Thoracic aorta (tissue), 2 donors: Measurements from ENCODE around the gene PRM2. TPM values are rescaled to one million over a fixed set of nuclear protein-coding genes. Genes with fewer than 3 reads are reported as not detected.
A peak's percentile ranks its signal among the peaks of the same experiment; 100 is the strongest.

Source experiments
- ATAC-seq: fragments of 150-250 bp; one replicate; pipeline ENCODE4 v1.8.0; 2017; ENCODE audit warnings: low read depth; ENCODE audit not compliant: insufficient number of reproducible peaks, low FRiP score
- DNase-seq: peaks from one replicate; pipeline ENCODE4 v3.0.0-alpha.2; 2020; ENCODE audit warnings: low spot score
- H3K27ac ChIP-seq, 2 donors: fragments of 200-600 bp; sonication (generic); 1 replicate in 1 of 2; 2 replicates in 1 of 2; pipeline ENCODE4 v1.5.1; 2016; ENCODE audit warnings: mild to moderate bottlenecking in 2 of 2, moderate library complexity in 2 of 2
- H3K27me3 ChIP-seq: fragments of 200-600 bp; sonication (generic); replicated peaks from 2 replicates; pipeline ENCODE4 v1.6.0; 2016; ENCODE audit warnings: mild to moderate bottlenecking; ENCODE audit not compliant: insufficient read depth
- H3K36me3 ChIP-seq: fragments of 200-600 bp; sonication (generic); one replicate; pipeline ENCODE4 v1.5.1; 2016
- H3K4me1 ChIP-seq, 2 donors: fragments of 200-600 bp; sonication (generic); 1 replicate in 1 of 2; 2 replicates in 1 of 2; pipeline versions ENCODE4 v1.5.1 to v1.6.0; 2016; ENCODE audit warnings: low read depth in 2 of 2, mild to moderate bottlenecking in 1 of 2; ENCODE audit not compliant: control insufficient read depth in 1 of 2
- H3K4me3 ChIP-seq: fragments of 200-600 bp; sonication (generic); 2 replicates; pipeline ENCODE4 v1.5.1; 2016; ENCODE audit warnings: mild to moderate bottlenecking
- H3K9me3 ChIP-seq: fragments of 200-600 bp; sonication (generic); 2 replicates; pipeline ENCODE4 v1.5.1; 2016
- total RNA-seq, 2 donors: library from RNA; depleted of rRNA; stranded (reverse); fragments of >200 nt; gene quantifications; one replicate each; pipeline versions ENCODE4 v1.1.0 to v1.2.3, GENCODE V29; 2016
- TF ChIP-seq, protein P1 (sequence below): fragments of 200-600 bp; sonication (generic); IDR thresholded peaks from one replicate; pipeline ENCODE4 v1.5.1; 2019; ENCODE audit warnings: antibody characterized with exemption

PRM2 gene
- total RNA-seq, 2 donors from 2014 or later: not detected

DNA sequence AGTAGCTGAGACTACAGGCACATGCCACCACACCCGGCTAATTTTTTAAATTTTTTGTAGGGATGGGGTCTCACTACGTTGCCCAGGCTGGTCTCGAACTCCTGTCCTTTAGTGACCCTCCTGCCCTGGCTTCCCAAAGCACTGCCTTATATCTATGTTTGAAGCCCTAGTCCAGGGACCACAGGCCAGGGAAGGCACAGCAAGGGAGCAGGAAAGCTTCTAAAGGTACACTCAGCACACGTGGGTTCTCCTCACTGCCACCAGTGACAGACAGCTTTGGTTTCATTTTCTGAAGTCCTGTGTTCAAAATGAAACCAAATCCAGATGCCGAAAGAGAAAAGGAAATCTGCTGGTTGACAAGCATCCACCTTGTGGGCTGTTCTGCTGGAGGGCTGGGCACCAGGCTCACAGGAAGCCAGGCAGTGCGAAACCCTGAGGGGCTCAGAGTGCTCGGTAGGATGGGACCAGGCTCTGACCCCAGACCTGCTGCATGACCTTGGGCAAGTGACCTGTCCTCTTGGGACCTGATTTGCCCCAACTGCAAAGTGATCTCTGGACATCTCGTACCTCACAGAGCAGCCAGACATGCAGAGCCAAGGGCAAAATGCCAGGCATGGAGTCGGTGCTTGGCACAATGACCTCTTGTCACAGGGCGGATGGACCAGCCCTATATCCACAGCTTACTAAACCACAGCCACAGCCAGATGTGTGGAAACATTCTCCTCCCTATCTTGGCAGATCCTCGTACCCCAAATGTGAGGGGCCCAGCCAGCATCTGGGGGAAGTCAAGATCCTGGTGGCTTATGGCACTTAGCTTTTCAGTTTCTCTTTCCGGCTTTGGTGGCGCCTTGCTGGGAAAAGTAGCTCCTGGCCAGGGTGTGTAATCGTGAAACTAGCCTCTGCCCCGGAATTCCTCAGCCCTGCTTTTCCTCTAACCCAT lies 17.5 kb downstream of the PRM2 start:
- DNase-seq (no peak), ATAC-seq (no peak)
- no peaks in the 10 kb centered on the region for H3K36me3 ChIP-seq
- TF ChIP-seq, protein P1, sequence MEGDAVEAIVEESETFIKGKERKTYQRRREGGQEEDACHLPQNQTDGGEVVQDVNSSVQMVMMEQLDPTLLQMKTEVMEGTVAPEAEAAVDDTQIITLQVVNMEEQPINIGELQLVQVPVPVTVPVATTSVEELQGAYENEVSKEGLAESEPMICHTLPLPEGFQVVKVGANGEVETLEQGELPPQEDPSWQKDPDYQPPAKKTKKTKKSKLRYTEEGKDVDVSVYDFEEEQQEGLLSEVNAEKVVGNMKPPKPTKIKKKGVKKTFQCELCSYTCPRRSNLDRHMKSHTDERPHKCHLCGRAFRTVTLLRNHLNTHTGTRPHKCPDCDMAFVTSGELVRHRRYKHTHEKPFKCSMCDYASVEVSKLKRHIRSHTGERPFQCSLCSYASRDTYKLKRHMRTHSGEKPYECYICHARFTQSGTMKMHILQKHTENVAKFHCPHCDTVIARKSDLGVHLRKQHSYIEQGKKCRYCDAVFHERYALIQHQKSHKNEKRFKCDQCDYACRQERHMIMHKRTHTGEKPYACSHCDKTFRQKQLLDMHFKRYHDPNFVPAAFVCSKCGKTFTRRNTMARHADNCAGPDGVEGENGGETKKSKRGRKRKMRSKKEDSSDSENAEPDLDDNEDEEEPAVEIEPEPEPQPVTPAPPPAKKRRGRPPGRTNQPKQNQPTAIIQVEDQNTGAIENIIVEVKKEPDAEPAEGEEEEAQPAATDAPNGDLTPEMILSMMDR: no peak
- H3K27me3 ChIP-seq: no peaks in the 10 kb centered on the region
- peaks cover 10 to 44% of the 10 kb centered on the region in 2 donors for H3K4me1 ChIP-seq
- H3K4me3 ChIP-seq: peak overlapping the region; percentile 60
- H3K9me3 ChIP-seq: no peaks in the 10 kb centered on the region
- peak overlapping the region; percentile 65 for H3K27ac ChIP-seq

DNA sequence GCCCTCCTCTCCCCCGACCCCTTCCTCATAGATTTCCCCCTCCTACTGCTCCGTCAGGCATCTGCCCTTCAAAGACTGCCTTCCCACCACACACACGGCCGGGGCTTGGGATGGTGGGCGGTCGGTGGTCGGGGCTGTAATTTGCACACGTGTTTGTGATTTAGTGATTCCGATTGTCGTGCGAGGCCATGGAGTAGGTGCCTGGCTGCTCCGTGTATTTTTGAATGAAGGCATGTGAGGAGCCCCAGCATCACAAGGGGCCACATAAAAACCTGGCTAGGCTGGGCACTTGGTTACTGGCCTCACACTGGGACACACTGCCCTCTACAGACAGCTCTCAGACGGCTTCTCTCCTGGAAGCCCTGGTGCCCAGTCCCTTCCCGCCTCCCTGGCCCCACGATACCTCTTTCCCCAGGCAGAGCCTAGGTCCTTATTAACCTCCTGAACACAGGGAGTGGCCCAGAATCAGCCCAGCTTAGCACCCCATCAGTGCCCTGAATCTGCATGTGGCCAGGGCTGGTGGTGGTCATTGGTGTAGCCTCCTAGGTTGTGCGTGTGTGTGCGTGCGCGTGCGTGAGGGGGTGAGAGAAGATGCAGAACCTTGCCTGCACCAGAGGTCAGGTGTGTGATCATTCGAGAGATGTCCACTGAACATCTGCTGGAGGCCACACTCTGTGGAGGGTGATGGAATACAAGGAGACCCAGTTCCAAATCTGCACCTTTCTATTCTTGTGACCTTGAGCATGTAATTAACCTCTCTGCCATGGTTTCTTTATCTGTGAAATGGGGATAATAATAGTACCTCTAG lies 18.9 kb downstream of the PRM2 start:
- TF ChIP-seq, protein P1: peak; percentile 70
- ATAC-seq (peak; percentile 38), DNase-seq (no peak)
- Histone ChIP-seq H3K27me3 (no peaks in the 10 kb centered on the region), H3K4me3 (peak overlapping the region; percentile 87), H3K4me1 (peaks cover 13 to 54% of the 10 kb centered on the region in 2 donors), H3K27ac (peak overlapping the region; percentile 93 to 95), H3K9me3 (no peaks in the 10 kb centered on the region), H3K36me3 (no peaks in the 10 kb centered on the region)

DNA sequence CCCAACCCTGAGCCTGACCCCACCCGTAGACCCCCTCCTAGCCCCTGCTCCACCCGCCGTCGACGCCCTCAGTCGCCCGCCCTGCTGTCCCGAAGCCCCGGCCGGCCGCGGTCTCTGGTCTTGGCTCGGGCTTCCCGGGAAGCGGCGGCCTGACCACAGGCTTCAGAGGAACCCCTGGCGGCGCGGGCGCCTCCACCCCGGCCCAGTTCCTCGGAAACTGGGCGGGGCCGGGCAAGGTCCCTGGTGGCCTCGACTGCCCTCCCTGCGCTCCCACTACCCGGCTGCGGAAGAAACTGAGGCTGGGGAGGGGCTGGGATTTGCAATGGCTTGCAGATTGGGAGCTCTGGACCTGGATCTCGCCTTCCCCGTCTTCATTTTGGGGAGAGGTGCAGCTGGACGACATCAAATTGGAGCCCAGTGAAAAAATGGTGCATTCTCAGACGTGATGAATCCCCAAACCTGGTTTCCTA lies 19.6 kb downstream of the PRM2 start:
- Histone ChIP-seq H3K27me3 (no peaks in the 10 kb centered on the region), H3K27ac (peak overlapping the region; percentile 93 to 95), H3K4me3 (peak overlapping the region; percentile 87), H3K36me3 (no peaks in the 10 kb centered on the region), H3K9me3 (no peaks in the 10 kb centered on the region), H3K4me1 (peaks cover 13 to 55% of the 10 kb centered on the region in 2 donors)
- TF ChIP-seq, protein P1: no peak
- DNase-seq (no peak), ATAC-seq (peak; percentile 3)

DNA sequence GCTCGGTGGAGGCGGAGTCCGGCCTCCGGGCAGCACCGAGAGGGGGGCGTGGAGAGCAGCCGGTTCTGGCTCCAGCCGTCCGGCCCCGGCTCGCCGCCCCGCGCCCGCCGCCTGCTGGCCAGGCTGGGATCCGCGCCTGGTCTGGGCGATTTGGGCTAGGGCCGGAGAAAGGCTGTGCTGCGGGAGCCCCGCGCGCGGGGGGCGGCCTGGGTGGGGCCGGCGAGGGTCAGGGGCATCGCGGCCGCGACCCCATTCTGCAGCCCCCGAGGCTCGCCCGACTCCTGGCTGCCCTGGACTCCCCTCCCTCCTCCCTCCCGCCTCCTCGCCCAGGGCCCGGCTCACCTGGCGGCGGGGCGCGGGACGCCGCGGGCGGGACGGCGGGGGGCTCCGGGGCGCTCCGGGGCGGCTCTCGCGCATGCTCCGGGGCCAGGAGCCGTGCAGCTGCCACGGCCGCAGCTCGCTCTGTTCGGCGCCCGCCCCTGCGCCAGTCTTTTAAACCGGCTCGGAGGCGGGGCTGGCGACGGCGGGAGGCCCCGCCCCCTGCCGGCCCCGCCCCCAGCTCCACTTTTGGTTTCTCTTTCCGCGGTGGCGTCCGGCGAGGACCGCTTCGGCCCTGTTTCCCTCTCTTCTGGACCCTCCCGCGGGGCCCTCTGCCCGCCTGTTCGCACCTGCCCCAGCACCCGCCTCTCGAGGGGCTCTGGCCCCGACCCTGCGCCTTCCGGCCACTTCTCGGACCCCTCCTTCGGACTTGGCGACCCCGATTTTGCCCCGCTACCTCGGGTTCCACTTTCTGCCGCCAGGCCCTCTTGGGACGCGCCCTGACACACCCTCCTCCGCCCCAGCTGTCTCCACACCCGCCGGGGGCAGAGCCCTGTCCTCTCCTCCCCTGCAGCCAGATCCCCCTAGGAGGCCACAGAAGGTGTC lies 20.3 kb downstream of the PRM2 start, which contains the start of gene SOCS1:
Gene SOCS1 (minus strand): TSS at position 468 of the 924 bp plus-strand sequence. CDS start 726 bp downstream, outside the sequence.
- Histone ChIP-seq H3K27ac (peak within 1 kb of the TSS; percentile 93 to 95), H3K9me3 (no peaks in the 10 kb centered on the region), H3K27me3 (no peaks in the 10 kb centered on the region), H3K4me3 (peak within 1 kb of the TSS; percentile 87), H3K36me3 (no peaks in the 10 kb centered on the region), H3K4me1 (peaks cover 13 to 55% of the 10 kb centered on the region in 2 donors)
- ATAC-seq (peak; percentile 50), DNase-seq (no peak)
- TF ChIP-seq, protein P1: peak; percentile 92
